Activated naive CD8-positive, alpha-beta T cell treated with anti-CD3 and anti-CD28 coated beads, Interleukin-2, amount 50 U/mL, for 24 hours (primary cell): ENCODE measurements around the gene BMERB1.

ENCODE experiments used
- ATAC-seq: fragments of 150-1000 bp; cut with Tn5 transposase; one replicate; pipeline ENCODE4 v1.10.0; 2021
- DNase-seq: peaks from one replicate; pipeline ENCODE4 v3.0.0; 2021
- H3K27ac Mint-ChIP-seq: one replicate; pipeline ENCODE4 v1.8.0; 2021; ENCODE audit warnings: mild to moderate bottlenecking, mixed read lengths
- H3K27me3 Mint-ChIP-seq: one replicate; pipeline ENCODE4 v1.8.0; 2021; ENCODE audit warnings: mixed read lengths
- H3K36me3 Mint-ChIP-seq: one replicate; pipeline ENCODE4 v1.8.0; 2021; ENCODE audit warnings: low read depth, mixed read lengths
- H3K4me1 Mint-ChIP-seq: one replicate; pipeline ENCODE4 v1.8.0; 2021; ENCODE audit warnings: mixed read lengths
- H3K4me3 Mint-ChIP-seq: one replicate; pipeline ENCODE4 v1.8.0; 2021; ENCODE audit warnings: mild to moderate bottlenecking, moderate library complexity, mixed read lengths
- H3K9me3 Mint-ChIP-seq: one replicate; pipeline ENCODE4 v1.8.0; 2021; ENCODE audit warnings: mixed read lengths

Gene BMERB1

DNA sequence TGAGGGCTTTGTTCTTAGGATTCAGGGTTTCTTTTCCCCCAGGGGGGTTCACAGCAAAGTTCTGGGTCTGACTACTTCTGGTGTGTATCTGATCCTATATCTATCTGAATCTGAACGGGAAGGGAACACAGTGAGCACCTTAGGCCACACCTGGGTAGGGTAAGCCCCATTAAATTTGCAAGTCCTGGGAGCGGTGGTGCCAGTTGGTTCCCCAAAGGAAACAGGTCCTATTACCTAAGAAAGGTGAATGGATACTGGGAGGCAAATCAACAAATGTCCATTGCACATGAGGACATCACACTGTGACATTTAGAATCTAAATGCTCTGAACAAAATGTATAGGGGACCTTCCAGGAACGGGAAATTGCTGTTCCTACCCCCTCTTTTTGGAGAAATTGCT is 54.6 kb downstream of the BMERB1 start:
- Mint-ChIP-seq H3K27ac (peak overlapping the region; percentile 98), H3K9me3 (peaks cover 9% of the 10 kb centered on the region), H3K36me3 (peaks cover 46% of the 10 kb centered on the region), H3K4me1 (peaks cover 85% of the 10 kb centered on the region), H3K4me3 (peak overlapping the region; percentile 75), H3K27me3 (peaks cover 2% of the 10 kb centered on the region)
- DNase-seq (no peak), ATAC-seq (peak; percentile 9)

GRCh38 chr16:15490123-15490711 is 55.8 kb downstream of the BMERB1 start:
- peak overlapping the region; percentile 98 for H3K27ac Mint-ChIP-seq

GRCh38 chr16:15491411-15491810 is 57.0 kb downstream of the BMERB1 start:
- Mint-ChIP-seq H3K36me3 (peaks cover 32% of the 10 kb centered on the region), H3K4me1 (peaks cover 82% of the 10 kb centered on the region), H3K4me3 (no peak overlapping the region), H3K27me3 (peaks cover 2% of the 10 kb centered on the region), H3K27ac (peak overlapping the region; percentile 98), H3K9me3 (peaks cover 16% of the 10 kb centered on the region)
- ATAC-seq (no peak), DNase-seq (no peak)

More at GRCh38 chr16:15490123-15490711, 55.8 kb downstream of the BMERB1 start:
- Mint-ChIP-seq H3K4me3 (peak overlapping the region; percentile 75), H3K27me3 (peaks cover 2% of the 10 kb centered on the region), H3K4me1 (peaks cover 83% of the 10 kb centered on the region), H3K36me3 (peaks cover 34% of the 10 kb centered on the region), H3K9me3 (peaks cover 9% of the 10 kb centered on the region)
- ATAC-seq (no peak), DNase-seq (no peak)

DNA sequence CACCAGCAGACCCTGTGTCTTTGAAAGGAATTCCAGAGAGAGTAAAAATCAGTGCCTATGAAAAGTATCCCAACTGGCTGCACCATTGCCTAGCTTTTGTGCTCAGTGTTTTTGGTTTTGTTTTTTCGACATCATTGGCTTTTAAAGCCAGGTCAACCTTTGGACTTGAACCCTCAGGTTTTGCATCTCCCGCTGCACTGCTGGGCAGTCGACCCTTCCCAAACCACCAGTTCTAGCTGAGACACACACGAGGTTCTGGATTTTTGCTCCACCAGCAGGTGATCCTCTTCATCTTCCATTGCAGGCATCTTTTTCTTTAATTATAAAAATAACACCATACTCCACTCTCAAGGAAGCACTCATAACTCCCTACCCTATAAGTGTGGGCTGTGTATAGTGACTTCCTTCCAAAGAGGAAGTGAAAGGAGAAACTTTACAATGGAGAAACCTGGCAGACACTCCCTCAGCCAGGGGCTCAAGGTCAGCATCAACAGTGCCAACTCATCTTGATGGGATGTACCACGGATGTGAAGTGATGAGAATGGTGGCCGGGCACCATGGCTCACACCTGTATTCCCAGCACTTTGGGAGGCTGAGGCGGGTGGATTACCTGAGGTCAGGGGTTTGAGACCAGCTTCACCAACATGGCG is 57.8 kb downstream of the BMERB1 start:
- DNase-seq, result no peak
- peaks cover 2% of the 10 kb centered on the region for H3K27me3 Mint-ChIP-seq
- no peak for ATAC-seq
- H3K36me3 Mint-ChIP-seq, result peaks cover 34% of the 10 kb centered on the region
- H3K4me1 Mint-ChIP-seq, result peaks cover 87% of the 10 kb centered on the region
- H3K27ac Mint-ChIP-seq, result peak overlapping the region; percentile 98
- peaks cover 16% of the 10 kb centered on the region for H3K9me3 Mint-ChIP-seq
- no peak overlapping the region for H3K4me3 Mint-ChIP-seq

DNA sequence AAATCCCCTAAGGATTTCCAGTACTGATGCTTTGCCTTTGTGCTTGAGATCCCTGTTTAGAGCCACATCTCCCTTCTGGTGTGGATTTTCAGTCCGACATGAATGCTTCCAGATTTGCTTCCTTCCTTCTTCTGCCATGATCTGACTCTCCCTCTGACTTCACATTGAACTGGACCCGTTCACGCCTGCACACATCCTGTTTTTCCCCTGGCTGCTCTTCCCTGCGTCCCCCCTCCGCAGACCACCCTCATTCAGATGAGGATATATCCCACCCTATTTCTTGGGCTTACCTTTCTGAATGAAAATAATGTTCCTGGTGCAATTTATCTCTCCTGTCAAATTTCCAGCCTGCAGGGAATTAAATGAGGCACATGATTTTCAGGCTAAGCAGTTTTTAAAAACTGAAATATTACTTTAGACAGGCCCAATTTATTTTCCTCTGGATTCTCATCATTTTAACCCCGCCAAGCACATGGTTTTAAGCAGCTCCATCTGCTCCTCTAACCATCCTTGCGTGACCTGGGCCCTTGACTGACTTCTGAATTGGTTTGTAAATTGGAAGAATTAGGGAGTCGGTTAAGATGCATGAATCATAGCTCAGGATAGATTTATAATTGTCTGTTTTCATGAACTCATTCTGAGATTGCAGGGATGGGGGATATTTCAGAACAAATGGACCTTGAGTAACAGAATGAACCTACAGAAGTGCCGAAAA is 59.2 kb downstream of the BMERB1 start:
- no peak for ATAC-seq
- peak overlapping the region; percentile 98 for H3K27ac Mint-ChIP-seq

GRCh38 chr16:15494236-15494635 is 59.8 kb downstream of the BMERB1 start:
- peak; percentile 64 for ATAC-seq
- Mint-ChIP-seq H3K9me3 (peaks cover 16% of the 10 kb centered on the region), H3K36me3 (peaks cover 40% of the 10 kb centered on the region), H3K27ac (peak overlapping the region; percentile 98), H3K4me1 (peaks cover 85% of the 10 kb centered on the region), H3K4me3 (peak overlapping the region; percentile 58), H3K27me3 (peaks cover 2% of the 10 kb centered on the region)
- DNase-seq, result no peak

More for the DNA sequence above, 59.2 kb downstream of the BMERB1 start:
- DNase-seq, result no peak
- H3K9me3 Mint-ChIP-seq, result peaks cover 16% of the 10 kb centered on the region
- peak overlapping the region; percentile 58 for H3K4me3 Mint-ChIP-seq
- H3K36me3 Mint-ChIP-seq, result peaks cover 42% of the 10 kb centered on the region
- H3K4me1 Mint-ChIP-seq, result peaks cover 87% of the 10 kb centered on the region
- H3K27me3 Mint-ChIP-seq, result peaks cover 2% of the 10 kb centered on the region

DNA sequence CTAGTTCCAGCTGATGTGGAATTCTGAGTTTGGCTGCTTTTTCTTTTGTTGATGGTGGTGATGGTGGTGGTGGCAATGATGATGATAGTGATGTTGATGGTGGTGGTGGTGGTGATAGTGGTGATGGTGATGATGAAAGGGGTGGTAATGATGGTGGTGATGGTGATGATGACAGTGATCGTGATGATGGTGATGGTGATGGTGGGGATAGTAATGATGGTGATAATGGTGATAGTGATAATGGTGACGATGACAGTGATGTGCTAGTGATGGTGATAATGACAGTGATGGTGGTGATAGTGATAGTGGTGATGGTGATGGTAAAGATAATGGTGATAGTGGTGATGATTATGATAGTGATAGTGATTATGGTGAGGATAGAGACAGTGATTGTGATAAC is 61.5 kb downstream of the BMERB1 start:
- peaks cover 16% of the 10 kb centered on the region for H3K9me3 Mint-ChIP-seq
- ATAC-seq (peak; percentile 27), DNase-seq (no peak)
- peaks cover 3% of the 10 kb centered on the region for H3K27me3 Mint-ChIP-seq
- peak overlapping the region; percentile 9 for H3K4me3 Mint-ChIP-seq
- peaks cover 72% of the 10 kb centered on the region for H3K4me1 Mint-ChIP-seq
- H3K27ac Mint-ChIP-seq, result peak overlapping the region; percentile 69
- H3K36me3 Mint-ChIP-seq, result peaks cover 38% of the 10 kb centered on the region

GRCh38 chr16:15498427-15499175 is 64.2 kb downstream of the BMERB1 start:
- Mint-ChIP-seq H3K9me3 (peaks cover 7% of the 10 kb centered on the region), H3K36me3 (peaks cover 28% of the 10 kb centered on the region), H3K27me3 (peaks cover 1% of the 10 kb centered on the region), H3K4me1 (peaks cover 58% of the 10 kb centered on the region), H3K4me3 (no peak overlapping the region), H3K27ac (no peak overlapping the region)
- DNase-seq (no peak), ATAC-seq (no peak)

GRCh38 chr16:15502041-15502725 is 67.8 kb downstream of the BMERB1 start:
- H3K36me3 Mint-ChIP-seq, result peaks cover 19% of the 10 kb centered on the region
- peaks cover 41% of the 10 kb centered on the region for H3K4me1 Mint-ChIP-seq
- DNase-seq (no peak), ATAC-seq (no peak)
- no peaks in the 10 kb centered on the region for H3K9me3 Mint-ChIP-seq
- peaks cover 3% of the 10 kb centered on the region for H3K27me3 Mint-ChIP-seq
- H3K27ac Mint-ChIP-seq, result no peak overlapping the region
- H3K4me3 Mint-ChIP-seq, result no peak overlapping the region

- no peaks in the 10 kb centered on the region for H3K9me3 Mint-ChIP-seq
- DNase-seq (no peak), ATAC-seq (no peak)
- H3K4me3 Mint-ChIP-seq, result no peak overlapping the region
- peak overlapping the region; percentile 40 for H3K27ac Mint-ChIP-seq
- peaks cover 56% of the 10 kb centered on the region for H3K4me1 Mint-ChIP-seq
- H3K27me3 Mint-ChIP-seq, result peaks cover 8% of the 10 kb centered on the region
- H3K36me3 Mint-ChIP-seq, result peaks cover 15% of the 10 kb centered on the region
These were observed 72.1 kb downstream of the BMERB1 start for GRCh38 chr16:15506441-15506840.

- Mint-ChIP-seq H3K27ac (peak overlapping the region; percentile 40), H3K9me3 (no peaks in the 10 kb centered on the region)
- ATAC-seq, result no peak
These were observed 73.0 kb downstream of the BMERB1 start for GRCh38 chr16:15507301-15507958.

DNA sequence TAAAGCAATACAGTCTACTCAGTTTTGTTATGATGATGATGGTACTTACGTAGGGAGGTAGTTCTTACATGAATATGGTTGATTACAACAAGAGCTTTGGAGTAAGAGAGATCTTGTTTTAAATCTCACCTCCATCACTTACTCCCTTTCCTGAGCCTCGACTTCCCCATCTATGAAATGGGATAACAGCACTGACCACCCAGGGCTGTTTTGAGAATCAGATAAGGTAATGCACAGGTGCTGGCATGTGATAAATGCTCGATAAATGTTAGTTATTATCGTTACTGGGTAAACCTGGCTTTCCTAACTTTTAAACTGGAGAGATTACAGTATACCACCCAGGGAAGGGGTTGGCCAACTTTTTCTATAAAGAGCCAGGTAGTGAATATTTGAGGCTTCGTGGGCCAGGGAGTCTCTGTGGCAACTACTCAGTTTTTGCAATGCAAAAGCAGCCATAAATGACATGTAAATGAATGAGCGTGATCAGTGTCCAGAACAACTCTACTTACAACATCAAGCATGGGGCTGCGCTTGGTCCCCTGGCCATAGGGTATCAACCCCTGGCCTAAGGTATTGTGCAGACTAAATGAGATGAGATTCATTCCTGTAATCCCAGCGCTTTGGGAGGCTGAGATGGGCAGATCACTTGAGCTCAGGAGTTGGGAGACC is 73.7 kb downstream of the BMERB1 start:
- ATAC-seq, result no peak
- Mint-ChIP-seq H3K4me1 (peaks cover 44% of the 10 kb centered on the region), H3K27ac (peak overlapping the region; percentile 52), H3K36me3 (peaks cover 12% of the 10 kb centered on the region), H3K9me3 (no peaks in the 10 kb centered on the region), H3K4me3 (no peak overlapping the region), H3K27me3 (peaks cover 8% of the 10 kb centered on the region)
- no peak for DNase-seq

More at GRCh38 chr16:15507301-15507958, 73.0 kb downstream of the BMERB1 start:
- H3K36me3 Mint-ChIP-seq, result peaks cover 16% of the 10 kb centered on the region
- no peak overlapping the region for H3K4me3 Mint-ChIP-seq
- H3K4me1 Mint-ChIP-seq, result peaks cover 49% of the 10 kb centered on the region
- peaks cover 8% of the 10 kb centered on the region for H3K27me3 Mint-ChIP-seq
- DNase-seq, result no peak

DNA sequence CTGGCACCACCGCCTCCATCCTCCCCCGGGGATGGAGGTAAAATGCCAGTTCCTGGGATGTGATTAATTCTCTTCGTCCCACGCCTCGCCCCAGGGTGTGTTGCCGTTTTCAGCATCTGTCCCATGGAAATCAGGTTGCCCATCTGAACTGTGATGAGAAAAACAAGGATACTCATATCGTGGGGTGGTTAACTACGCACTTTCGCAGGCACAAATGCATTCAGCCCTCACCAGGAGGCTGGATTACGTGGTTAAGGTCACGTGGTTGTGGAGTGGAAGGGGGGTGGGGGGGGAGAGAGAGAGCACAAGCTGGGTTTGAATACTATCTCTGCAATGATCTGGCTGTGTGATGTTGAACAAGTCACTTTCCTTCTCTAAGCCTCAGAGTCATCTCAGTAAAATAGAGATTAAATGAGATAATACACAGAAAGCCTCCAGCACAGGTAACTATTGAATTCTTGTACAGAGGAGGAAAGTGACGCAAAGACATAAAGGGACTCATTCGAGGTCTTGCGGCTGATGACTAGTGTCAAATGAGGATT is 74.7 kb downstream of the BMERB1 start:
- ATAC-seq (peak; percentile 76), DNase-seq (peak; percentile 23)
- H3K9me3 Mint-ChIP-seq, result no peaks in the 10 kb centered on the region
- H3K36me3 Mint-ChIP-seq, result peaks cover 12% of the 10 kb centered on the region
- H3K27ac Mint-ChIP-seq, result peak overlapping the region; percentile 86
- peaks cover 44% of the 10 kb centered on the region for H3K4me1 Mint-ChIP-seq
- no peak overlapping the region for H3K4me3 Mint-ChIP-seq
- peaks cover 8% of the 10 kb centered on the region for H3K27me3 Mint-ChIP-seq
